ENCODE data around the gene PPP6R3. TPM values are rescaled to one million over a fixed set of nuclear protein-coding genes. Genes with fewer than 3 reads are reported as not detected.

Gene PPP6R3
- total RNA-seq, 1 donor from 2014 or later, result 86.6 TPM

- peaks cover 65% of the 10 kb centered on the region for H3K36me3 Mint-ChIP-seq (ENCODE audit: unreplicated experiment)
- no peak for DNase-seq (ENCODE audit: extremely low spot score, unreplicated experiment)
- H3K9me3 Mint-ChIP-seq (ENCODE audit: unreplicated experiment), result no peaks in the 10 kb centered on the region
Measured at GRCh38 chr11:68589547-68590216, 129.1 kb downstream of the PPP6R3 start.

GRCh38 chr11:68591719-68592118 is 131.2 kb downstream of the PPP6R3 start:
- no peaks in the 10 kb centered on the region for H3K27me3 Mint-ChIP-seq (ENCODE audit: unreplicated experiment)
- no peaks in the 10 kb centered on the region for H3K9me3 Mint-ChIP-seq (ENCODE audit: unreplicated experiment)
- TF ChIP-seq CTCF (IDR thresholded peaks at IDR 0.05), result no peak
- peaks cover 69% of the 10 kb centered on the region for H3K36me3 Mint-ChIP-seq (ENCODE audit: unreplicated experiment)
- H3K4me1 Mint-ChIP-seq (ENCODE audit: unreplicated experiment), result no peaks in the 10 kb centered on the region
- no peak overlapping the region for H3K4me3 Mint-ChIP-seq (ENCODE audit: unreplicated experiment)
- no peak overlapping the region for H3K27ac Mint-ChIP-seq (ENCODE audit: unreplicated experiment)
- DNase-seq (ENCODE audit: extremely low spot score, unreplicated experiment), result no peak

More at GRCh38 chr11:68589547-68590216, 129.1 kb downstream of the PPP6R3 start:
- no peak for TF ChIP-seq CTCF (IDR thresholded peaks at IDR 0.05)
- Mint-ChIP-seq H3K27ac (ENCODE audit: unreplicated experiment) (no peak overlapping the region), H3K4me1 (ENCODE audit: unreplicated experiment) (no peaks in the 10 kb centered on the region), H3K27me3 (ENCODE audit: unreplicated experiment) (no peaks in the 10 kb centered on the region), H3K4me3 (ENCODE audit: unreplicated experiment) (no peak overlapping the region)

- no peak overlapping the region for H3K4me3 Mint-ChIP-seq (ENCODE audit: unreplicated experiment)
- no peaks in the 10 kb centered on the region for H3K4me1 Mint-ChIP-seq (ENCODE audit: unreplicated experiment)
- no peaks in the 10 kb centered on the region for H3K9me3 Mint-ChIP-seq (ENCODE audit: unreplicated experiment)
- no peak for TF ChIP-seq CTCF (IDR thresholded peaks at IDR 0.05)
- DNase-seq (ENCODE audit: extremely low spot score, unreplicated experiment), result no peak
- no peaks in the 10 kb centered on the region for H3K27me3 Mint-ChIP-seq (ENCODE audit: unreplicated experiment)
- peaks cover 72% of the 10 kb centered on the region for H3K36me3 Mint-ChIP-seq (ENCODE audit: unreplicated experiment)
- H3K27ac Mint-ChIP-seq (ENCODE audit: unreplicated experiment), result no peak overlapping the region
Measured at GRCh38 chr11:68593441-68593840, 132.9 kb downstream of the PPP6R3 start.

- peaks cover 78% of the 10 kb centered on the region for H3K36me3 Mint-ChIP-seq (ENCODE audit: unreplicated experiment)
Measured at GRCh38 chr11:68594123-68594522, 133.6 kb downstream of the PPP6R3 start.

GRCh38 chr11:68596231-68596630 is 135.7 kb downstream of the PPP6R3 start:
- no peak for TF ChIP-seq CTCF (IDR thresholded peaks at IDR 0.05)
- no peak overlapping the region for H3K27ac Mint-ChIP-seq (ENCODE audit: unreplicated experiment)
- H3K4me1 Mint-ChIP-seq (ENCODE audit: unreplicated experiment), result peaks cover 4% of the 10 kb centered on the region
- no peak overlapping the region for H3K4me3 Mint-ChIP-seq (ENCODE audit: unreplicated experiment)
- H3K36me3 Mint-ChIP-seq (ENCODE audit: unreplicated experiment), result peaks cover 77% of the 10 kb centered on the region
- H3K27me3 Mint-ChIP-seq (ENCODE audit: unreplicated experiment), result no peaks in the 10 kb centered on the region
- H3K9me3 Mint-ChIP-seq (ENCODE audit: unreplicated experiment), result no peaks in the 10 kb centered on the region
- DNase-seq (ENCODE audit: extremely low spot score, unreplicated experiment), result no peak

More at GRCh38 chr11:68594123-68594522, 133.6 kb downstream of the PPP6R3 start:
- H3K4me1 Mint-ChIP-seq (ENCODE audit: unreplicated experiment), result peaks cover 4% of the 10 kb centered on the region
- TF ChIP-seq CTCF (IDR thresholded peaks at IDR 0.05), result no peak
- H3K27ac Mint-ChIP-seq (ENCODE audit: unreplicated experiment), result no peak overlapping the region
- no peaks in the 10 kb centered on the region for H3K27me3 Mint-ChIP-seq (ENCODE audit: unreplicated experiment)
- H3K4me3 Mint-ChIP-seq (ENCODE audit: unreplicated experiment), result no peak overlapping the region
- no peak for DNase-seq (ENCODE audit: extremely low spot score, unreplicated experiment)
- no peaks in the 10 kb centered on the region for H3K9me3 Mint-ChIP-seq (ENCODE audit: unreplicated experiment)
